Hematopoietic multipotent progenitor cell (in vitro differentiated cells): Measurements from ENCODE around the gene EDN1. TPM values are rescaled to one million over a fixed set of nuclear protein-coding genes. Genes with fewer than 3 reads are reported as not detected.

Experiments
- DNase-seq, 3 donors: peaks; one replicate each; pipeline ENCODE4 v3.0.0-alpha.2; 2011 to 2015; ENCODE audit warnings: low read depth in 2 of 3, low spot score in 2 of 3
- small RNA-seq: library from RNA; depleted of rRNA; stranded (forward); fragments of <200 nt; gene quantifications from one replicate; pipeline ENCODE3, GENCODE V24; 2012
- total RNA-seq: library from RNA; depleted of rRNA; stranded (reverse); fragments of >200 nt; gene quantifications from one replicate; pipeline ENCODE4 v1.2.3, GENCODE V29; 2012

Gene EDN1
- total RNA-seq, 1 donor: under 0.01 TPM

DNA sequence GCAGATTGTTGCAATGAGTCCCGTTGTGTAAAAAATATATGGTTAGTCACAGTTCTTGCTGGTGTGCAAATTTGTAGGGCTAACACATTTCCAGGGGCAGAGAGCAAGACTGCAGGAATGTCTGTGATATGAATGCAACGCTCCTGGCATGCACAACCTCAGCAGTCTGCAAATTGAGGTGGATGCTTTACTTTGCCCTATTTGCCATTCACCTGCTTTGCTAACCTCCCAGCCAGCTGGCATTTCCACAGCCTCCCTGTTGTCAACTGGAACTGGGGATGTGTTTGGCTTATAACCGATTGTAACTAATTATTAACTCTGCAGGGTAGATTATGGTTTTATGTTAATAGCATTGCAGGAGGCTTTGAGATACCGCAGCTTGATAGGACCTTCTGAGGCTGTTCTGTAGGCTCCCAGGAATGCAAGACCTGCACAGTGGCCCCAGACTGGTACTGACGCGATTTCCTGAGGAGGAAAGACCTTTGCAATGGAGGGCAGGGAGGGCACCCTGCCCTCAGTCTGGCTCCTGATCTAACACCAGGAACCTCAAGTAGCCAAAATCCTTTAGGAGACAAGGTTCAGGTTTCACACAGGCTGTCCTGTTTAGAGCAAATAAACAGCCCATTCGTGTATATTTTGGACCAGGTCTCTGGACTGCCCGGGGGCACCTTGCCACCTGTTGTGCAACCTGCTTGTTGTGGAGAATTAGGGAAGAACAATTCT lies 53.4 kb downstream of the EDN1 start:
- DNase-seq: no peak

DNA sequence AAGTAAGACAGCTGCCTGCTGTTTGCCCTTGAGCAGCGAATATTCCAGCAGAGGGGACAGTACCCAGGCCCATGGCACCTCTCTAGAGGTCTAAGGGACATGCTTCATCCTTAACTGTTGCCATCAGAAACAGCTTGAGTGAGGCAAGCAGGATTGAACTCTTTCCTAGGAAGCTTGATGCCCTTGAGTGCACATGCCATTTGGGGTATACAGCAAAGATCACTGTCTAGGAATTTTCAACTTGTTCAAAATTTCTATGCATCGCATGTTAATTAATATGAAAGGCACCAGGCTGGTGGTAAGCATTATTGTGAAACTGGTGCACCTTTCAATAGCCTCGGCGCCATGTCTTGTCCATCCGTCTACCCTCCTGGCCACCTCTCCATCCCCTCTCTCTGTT lies 54.1 kb downstream of the EDN1 start:
- no peak for DNase-seq

DNA sequence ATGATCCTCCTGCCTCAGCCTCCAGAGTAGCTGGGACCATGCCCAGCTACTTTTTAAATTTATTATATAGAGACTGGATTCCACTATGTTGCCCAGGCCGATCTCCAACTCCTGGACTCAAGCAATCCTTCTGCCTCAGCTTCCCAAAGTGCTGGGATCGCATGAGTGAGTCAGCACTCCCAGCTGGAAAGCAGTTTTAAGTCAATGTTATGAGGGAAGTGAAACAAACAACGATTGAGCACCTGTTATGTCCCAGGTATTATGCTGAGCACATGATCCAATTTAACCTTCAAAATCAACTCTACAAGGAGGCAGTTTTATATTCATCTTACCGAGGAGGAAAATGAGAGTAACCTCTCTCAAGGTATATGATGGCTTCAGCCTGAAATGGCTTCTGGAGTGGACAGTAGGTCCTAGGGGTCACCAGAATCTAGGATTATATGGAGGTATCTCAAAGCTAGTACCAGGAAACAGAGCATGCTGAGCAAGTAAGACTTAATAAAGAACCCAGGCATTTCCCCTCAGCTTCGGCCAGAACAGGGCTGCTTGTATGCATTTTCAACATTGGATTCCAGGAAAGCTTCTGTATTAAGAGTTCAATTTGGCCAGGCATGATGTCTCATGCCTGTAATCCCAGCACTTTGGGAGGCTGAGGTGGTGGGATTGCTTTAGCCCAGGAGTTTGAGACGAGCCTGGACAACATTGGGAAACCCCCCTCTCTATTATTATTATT lies 55.0 kb downstream of the EDN1 start:
- DNase-seq: no peak

DNA sequence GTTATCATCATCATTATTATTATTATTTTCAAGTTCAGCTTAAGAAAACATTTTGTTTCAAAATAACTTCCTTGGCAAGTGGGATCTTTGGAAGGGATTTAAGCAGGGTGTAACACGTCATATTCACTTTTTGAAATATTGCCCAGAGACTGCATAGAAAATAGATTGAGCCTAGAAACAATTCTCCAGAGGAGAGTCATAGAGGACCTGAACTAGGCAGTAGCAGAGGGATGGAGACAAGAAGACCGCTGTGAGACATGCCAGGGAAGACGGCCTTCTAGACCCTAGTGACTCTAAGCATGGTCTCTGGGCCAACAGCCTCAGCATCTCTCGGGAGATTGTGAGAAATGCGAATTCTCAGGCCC lies 55.5 kb downstream of the EDN1 start:
- no peak for DNase-seq

Small RNAs within 50 kb of the gene (small RNA-seq; reads per million reads assigned to genes)
- not detected for gene SUMO2P12
